ENCODE results near the gene KLF15.

Gene KLF15

GRCh38 chr3:126360046-126360713 lies 3.0 kb upstream of the KLF15 start:
- no peak for DNase-seq

- DNase-seq: no peak
Observed at GRCh38 chr3:126358816-126359181, 1.6 kb upstream of the KLF15 start.

GRCh38 chr3:126358038-126358815 lies 1.0 kb upstream of the KLF15 start:
- no peak for DNase-seq

DNA sequence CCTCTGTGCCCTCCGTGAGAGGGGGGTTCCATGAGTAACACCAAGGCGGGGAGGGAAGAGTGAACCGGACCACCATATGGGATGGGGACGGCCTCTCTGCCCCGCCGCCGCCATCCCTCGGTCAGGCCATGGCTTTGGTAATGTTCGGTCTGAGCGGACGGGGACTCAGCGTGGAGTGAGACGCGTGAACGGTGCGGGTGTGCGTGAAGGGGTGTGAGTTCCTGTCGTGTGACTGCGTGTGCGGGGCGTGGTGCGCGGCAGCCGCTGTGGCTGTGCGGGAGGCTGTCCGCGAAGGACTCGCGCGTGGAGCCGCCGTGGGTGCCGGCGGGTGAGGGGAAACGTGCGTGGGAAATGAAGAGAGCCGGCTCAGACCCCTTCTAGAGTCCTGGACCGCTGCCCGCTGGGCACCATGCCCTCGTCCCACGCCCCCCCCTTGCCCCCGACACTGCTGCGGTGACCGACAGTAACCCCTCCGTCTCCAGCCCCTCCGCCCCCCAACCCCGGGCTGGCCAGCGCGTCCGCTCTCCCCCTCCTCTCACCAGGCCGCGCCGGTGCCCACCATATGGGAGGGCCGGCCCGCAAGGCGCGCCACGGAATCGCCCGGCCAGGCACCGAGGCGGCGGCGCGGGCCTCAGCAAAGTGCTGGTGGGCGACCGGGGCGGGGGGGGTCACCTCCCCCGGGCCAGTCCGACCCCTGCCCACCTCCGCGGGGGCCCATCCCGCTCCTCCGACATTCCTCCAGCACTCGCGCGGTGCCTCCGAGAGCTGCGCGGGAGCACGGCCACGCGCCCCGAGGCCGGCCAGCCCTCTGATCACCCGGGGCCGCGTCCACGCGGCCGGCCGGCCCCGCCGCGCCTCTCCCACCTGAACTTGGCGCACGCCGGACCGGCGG lies 589 bp downstream of the KLF15 start:
- DNase-seq: no peak

DNA sequence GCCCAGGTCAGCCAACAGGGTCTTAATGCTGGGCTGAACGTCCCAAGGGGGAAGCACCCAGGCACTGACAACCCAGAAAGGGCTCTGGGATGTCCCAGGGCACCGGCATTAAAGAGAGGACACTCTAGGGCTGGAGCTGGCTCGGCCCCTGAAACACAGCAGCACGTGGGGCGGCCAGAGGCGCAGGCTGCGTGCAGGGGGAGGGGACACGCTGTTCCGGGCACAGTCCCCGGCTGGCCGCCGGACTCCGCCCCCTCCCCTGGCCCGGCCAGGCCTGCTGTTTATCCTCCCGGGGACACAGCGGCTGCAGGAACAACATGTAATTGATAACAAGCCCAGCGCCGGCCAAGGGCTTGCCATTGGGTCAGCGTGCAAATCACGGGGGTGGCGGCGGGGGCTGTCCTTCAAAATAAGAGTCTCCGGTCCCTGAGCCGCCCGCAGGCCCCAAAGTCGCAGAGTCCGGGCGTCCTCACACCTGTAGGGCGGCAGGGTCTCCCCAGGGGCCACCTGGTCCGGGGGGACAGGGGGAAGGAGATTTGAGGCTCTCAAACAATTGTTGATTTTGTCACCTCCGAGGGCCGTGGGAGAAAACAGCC lies 1.3 kb downstream of the KLF15 start:
- peak; percentile 28 for DNase-seq

- no peak for DNase-seq
Observed at GRCh38 chr3:126355251-126355650, 2.0 kb downstream of the KLF15 start.

DNA sequence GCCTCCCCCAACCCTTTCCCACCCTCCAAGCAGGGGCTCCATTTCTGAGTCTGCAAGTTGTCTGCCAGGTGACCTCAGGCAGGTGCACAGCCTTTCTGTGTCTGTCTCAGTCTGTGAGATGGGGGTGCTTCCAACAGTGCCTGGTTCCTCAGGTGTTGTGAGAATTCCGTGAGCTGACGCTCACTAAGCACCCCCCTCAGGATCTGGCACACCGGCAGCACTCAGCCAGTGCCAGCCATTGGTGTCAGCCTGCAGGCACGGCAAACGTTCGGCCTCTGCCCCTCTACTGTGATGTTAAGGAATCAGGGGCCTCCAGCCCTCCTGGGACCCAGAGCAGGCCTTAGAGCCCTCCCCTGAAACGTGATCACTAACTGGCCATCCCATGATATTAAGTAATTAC lies 2.4 kb downstream of the KLF15 start:
- no peak for DNase-seq

GRCh38 chr3:126353694-126354321 lies 3.4 kb downstream of the KLF15 start:
- no peak for DNase-seq

DNA sequence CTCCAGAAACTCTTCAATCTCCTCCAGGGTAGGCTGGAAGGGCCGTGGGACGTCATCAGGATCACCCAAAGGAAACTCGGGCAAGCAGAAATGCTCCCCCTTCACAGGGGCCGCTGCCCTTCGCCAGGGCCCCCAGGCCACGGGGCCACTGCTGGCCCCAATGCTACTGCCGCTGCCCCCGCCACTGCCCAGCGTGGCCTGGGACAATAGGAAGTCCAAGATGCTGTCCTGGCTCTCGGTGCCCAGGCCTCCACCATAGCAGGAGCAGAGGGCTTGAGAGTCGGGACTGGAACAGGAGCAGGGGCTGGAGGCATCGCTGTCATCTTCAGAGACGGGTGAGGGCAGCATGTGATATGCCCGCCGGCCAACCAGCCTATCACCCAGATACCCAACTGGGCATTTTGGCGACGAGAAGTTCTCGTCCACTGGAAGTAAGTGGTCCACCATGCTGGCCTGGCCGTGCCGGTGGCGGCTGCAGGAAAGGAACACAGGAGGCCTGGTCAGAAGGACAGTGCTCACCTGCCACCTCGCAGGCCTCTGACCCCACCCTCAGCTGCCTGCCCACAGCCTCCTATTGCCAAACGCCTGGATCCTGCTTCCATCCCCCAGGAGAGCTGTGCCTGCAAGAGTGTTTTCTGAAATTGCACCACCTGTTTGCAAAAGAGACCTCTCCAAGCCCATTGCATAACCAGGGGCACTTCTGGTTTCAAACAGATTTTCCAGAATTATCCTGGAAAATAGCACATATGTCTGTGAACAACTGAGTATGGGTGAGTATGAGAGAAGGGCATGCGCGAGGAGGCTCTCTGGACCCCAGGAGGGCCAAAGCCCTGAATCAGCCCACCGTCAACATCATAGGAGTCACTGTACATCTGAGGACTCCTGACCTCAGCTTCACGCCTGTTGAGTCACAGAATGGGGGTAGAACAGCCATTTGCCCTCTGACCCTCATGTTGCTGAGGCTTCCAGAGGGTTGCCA lies 4.4 kb downstream of the KLF15 start:
- no peak for DNase-seq

GRCh38 chr3:126351771-126352475 lies 5.3 kb downstream of the KLF15 start:
- DNase-seq: no peak

DNA sequence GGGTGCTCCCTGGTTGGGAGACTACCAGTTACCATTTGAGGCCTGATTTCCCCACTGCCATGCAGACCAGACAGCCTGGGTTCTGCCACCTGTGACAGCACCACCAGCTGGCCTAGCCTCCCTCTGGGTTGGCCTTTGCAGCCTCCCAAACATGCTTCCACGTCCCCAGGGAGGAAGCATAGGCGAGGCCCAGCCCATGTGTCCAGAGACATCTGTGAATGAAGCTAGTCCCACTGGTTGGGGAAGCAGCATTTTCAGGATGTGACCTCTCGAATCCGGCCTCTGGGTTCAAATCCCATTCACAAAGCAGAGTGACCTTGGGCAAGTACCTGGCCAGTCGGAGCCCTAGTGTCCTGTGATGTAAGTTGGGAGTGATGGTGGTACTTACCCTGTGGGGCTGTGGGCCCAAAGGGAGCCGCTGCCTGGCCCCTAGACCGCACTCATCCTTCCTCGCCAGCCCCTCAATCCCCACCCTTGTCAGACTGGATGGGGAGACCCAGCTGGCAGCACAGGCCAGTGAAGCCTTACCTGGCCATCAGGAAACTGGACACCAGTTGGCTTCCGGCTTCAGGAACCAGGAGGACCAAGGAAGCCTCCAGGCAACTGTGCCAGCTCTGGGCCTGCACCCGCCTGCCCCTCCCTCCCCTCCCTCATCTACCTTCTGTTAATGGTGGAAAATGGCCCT lies 6.0 kb downstream of the KLF15 start:
- no peak for DNase-seq

DNA sequence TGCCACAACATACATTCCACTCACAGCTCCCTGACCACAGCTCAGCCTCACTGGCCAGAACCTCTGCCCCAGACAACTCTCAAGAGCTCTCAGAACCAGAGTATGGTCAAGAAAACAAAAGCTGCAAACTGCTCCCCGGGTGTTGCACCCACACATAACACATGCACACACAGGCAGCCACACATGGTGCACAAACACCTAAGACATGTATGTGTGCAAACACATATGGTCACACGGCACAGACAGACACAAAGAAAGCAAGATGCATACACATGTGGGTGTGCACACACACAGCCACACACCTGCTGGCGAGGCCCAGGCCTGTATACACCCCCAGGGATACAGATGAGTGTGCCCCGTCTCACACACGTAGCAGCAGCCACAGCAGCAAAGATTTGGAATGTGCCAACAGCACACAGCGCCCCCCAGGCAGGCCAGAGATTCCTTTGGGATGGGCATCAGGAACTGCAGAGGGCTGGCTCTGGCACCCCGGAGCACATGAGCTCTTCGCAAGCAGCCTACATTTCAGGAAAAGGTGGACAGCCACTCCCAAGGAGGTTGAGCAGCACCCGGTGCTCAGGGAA lies 6.6 kb downstream of the KLF15 start:
- no peak for DNase-seq

DNA sequence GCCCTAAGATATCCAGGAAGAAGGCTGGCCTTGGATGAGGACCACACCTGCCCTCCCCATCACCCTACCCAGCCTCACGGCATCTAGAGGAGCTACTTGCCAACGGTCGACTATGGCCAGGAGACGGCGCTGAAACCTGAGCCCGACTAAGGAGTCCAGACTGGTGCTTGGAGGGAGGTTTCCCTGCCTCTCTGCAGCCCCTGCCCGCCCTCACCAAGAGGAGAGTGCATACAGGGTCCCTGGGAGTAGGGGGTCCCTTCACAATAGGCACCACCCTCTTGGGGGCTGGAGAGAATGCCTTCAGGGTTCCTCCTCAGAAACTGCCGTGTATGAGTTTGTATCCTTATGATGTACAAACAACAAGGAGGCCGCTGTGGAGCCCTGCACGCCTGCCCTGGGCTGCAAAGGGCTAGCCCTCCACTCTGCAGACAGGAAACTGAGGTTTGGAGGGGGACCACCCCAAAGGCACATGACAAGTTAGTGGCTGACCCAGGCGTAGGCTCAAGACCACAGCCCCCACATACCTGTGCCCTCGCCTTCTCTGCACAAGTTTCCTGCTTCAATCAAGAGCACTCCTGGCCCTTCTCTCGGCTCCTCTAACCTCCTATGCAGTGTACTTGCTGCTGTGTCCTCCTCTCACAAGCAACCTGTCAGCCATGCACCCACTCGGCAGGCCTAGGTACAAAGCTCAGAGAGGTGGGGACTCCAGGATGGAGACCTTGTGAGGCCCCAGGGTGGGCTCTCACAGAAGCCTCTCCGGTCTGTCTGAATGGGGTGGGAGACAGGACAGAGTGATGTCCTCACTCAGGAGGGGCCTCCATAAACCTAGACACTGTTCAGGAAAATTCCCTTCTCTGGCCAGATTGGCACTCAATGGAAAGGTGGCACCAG lies 7.4 kb downstream of the KLF15 start:
- no peak for DNase-seq

- no peak for DNase-seq
Observed at GRCh38 chr3:126349071-126349470, 8.1 kb downstream of the KLF15 start.

GRCh38 chr3:126348308-126348920 lies 8.8 kb downstream of the KLF15 start:
- DNase-seq: no peak

DNA sequence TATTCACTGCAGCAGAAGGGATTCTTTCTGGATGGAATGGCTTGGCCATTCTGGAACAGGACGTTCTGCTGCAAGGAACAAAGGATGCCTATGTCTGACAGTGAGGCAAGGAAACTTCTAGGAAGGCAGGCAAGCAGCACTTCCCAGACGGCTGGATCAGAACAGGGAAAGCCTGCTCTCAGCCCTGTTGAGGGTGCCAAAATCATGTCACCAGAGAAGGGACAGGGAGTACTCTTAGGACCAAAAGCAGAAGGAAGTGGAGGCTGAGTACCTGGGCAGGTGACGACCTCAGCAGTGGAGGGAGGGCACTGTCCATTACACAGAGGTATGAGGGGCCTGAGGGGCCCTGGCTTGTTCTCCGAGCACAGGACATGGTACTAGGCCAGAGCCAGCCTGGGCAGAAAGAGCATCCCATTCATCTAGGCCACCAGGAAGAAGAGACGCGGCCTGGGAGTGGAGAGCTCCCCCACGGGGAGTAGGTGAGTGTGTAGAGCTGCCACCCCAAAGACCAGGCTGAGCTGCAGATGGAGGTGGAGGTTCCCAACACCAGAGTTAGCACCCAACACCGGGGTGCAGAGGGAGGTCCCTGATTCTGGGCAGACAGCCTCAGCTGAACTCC lies 9.6 kb downstream of the KLF15 start:
- DNase-seq: no peak

DNA sequence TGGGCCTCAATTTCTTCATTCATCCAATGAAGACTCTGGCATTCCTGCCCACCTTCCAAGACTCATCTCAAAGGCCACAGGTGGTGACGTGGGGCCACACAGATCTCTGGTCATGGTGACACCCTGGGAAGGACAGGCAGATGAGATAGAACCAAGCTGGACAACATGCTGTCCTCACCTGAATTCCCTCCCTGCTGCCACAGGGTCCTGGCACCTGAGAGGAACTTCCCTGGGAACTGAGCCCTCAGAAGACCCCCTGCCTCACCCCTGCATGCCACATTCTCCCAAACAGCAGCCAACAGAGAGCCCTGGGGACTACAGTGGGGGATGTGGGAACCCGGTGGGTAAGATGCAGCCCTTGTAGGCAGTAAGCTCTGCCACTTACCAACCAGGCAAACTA lies 10.7 kb downstream of the KLF15 start:
- no peak for DNase-seq
